ENCODE results near the gene MSH2. TPM values are rescaled to one million over a fixed set of nuclear protein-coding genes. Genes with fewer than 3 reads are reported as not detected.

MSH2 gene
- total RNA-seq, 1 experiment from 2014 or later: 8.7 TPM

DNA sequence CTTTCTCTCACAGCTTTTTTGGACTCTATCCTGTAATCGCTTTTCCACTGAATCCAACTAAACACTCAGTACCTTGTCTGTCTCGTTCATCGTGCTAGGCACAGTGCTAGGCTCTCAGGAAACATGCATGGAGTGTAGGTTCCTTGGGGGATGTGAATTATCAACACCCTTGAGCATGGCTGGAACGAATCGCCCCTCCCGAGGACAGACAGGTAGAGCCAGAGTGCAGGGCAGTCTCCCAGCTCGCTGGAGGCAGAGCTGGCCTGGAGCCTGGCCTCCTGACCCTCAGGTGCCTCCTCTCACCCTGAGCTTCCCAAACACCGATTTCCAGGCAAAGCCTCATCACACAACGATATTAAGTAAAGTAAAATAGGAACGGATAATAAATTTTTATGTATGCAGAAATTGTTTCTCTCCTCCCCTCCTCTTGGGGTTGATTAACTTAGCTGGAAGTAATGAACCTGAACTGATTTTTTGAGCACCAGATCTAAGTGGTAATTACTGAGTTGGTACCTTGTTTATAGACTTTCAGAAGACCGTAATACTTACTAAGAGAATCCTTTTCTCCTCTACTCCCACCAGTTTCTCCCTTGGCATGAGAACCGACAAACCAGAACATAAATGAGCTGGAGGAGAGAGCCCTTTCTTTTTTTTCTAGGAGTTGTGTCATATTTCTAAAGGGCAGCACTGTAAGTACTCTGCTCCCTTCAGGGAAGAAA is 90.5 kb downstream of the MSH2 start:
- H3K4me3 Mint-ChIP-seq (ENCODE audit: unreplicated experiment): no peak overlapping the region
- intact Hi-C loops (cut with micrococcal nuclease): no loop called here
- no peaks in the 10 kb centered on the region for H3K27me3 Mint-ChIP-seq (ENCODE audit: insufficient read depth, unreplicated experiment)
- H3K4me1 Mint-ChIP-seq (ENCODE audit: insufficient read depth, unreplicated experiment): peaks cover 17% of the 10 kb centered on the region
- no TSS peak for BruUV-seq (replicated peaks)
- peaks cover 15% of the 10 kb centered on the region for H3K9me3 Mint-ChIP-seq (ENCODE audit: unreplicated experiment)
- no peaks in the 10 kb centered on the region for H3K36me3 Mint-ChIP-seq (ENCODE audit: insufficient read depth, unreplicated experiment)
- POLR2A ChIA-PET: no interaction called here
- DNase-seq (ENCODE audit: unreplicated experiment): no peak
- no peak overlapping the region for H3K27ac Mint-ChIP-seq (ENCODE audit: low read depth, unreplicated experiment)
- CTCF ChIA-PET: no interaction called here
- no peak for TF ChIP-seq CTCF (IDR thresholded peaks at IDR 0.05; ENCODE audit: unreplicated experiment)

GRCh38 chr2:47494267-47495130 is 91.5 kb downstream of the MSH2 start:
- CTCF ChIA-PET: interaction anchor here (1.1 to 1.3 kb wide), 2 partner anchors 57 to 58 kb away, joined by 3 to 4 read pairs; no protein-coding TSS in a partner anchor
- Mint-ChIP-seq H3K4me3 (ENCODE audit: unreplicated experiment) (no peak overlapping the region), H3K4me1 (ENCODE audit: insufficient read depth, unreplicated experiment) (peaks cover 10% of the 10 kb centered on the region), H3K27me3 (ENCODE audit: insufficient read depth, unreplicated experiment) (no peaks in the 10 kb centered on the region), H3K27ac (ENCODE audit: low read depth, unreplicated experiment) (no peak overlapping the region), H3K36me3 (ENCODE audit: insufficient read depth, unreplicated experiment) (peaks cover 5% of the 10 kb centered on the region), H3K9me3 (ENCODE audit: unreplicated experiment) (peaks cover 16% of the 10 kb centered on the region)
- no peak for DNase-seq (ENCODE audit: unreplicated experiment)
- intact Hi-C loops (cut with micrococcal nuclease): no loop called here
- POLR2A ChIA-PET: no interaction called here
- BruUV-seq (replicated peaks): no TSS peak
- TF ChIP-seq CTCF (IDR thresholded peaks at IDR 0.05; ENCODE audit: unreplicated experiment): no peak

DNA sequence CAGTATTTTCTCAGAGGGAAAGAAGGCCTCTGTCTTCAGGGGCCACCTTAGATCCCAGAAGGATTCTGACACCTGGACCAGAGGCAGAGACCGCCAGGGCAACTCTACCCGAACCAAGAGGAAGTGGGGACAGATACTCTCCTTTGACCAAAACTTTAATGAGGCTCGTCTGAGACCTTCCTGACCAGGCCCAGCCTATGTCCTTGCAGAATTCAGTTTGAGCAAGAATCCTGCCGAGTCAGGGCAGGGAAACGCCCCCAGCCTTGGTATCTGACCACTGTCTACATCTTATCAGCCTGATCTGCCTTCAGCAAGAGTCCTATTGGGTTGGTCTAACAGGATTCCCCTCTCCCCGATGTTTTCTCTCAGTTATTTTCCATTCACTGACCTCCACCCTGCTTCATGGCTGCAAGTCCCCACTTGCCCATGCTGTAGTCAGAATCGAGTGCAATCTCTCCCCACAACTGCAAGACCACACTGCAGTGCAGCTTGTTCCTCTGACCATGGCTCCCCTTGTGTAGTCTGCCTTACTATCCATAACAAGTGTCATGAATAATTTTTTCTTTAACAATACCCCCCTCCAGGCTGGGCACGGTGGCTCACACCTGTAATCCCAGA is 95.0 kb downstream of the MSH2 start:
- ChIA-PET CTCF (interaction anchor here (0.5 kb wide), 1 partner anchor 33 kb away, joined by 3 read pairs; no protein-coding TSS in a partner anchor), POLR2A (no interaction called here)
- Mint-ChIP-seq H3K27me3 (ENCODE audit: insufficient read depth, unreplicated experiment) (no peaks in the 10 kb centered on the region), H3K36me3 (ENCODE audit: insufficient read depth, unreplicated experiment) (peaks cover 5% of the 10 kb centered on the region), H3K27ac (ENCODE audit: low read depth, unreplicated experiment) (no peak overlapping the region), H3K9me3 (ENCODE audit: unreplicated experiment) (peaks cover 13% of the 10 kb centered on the region), H3K4me3 (ENCODE audit: unreplicated experiment) (no peak overlapping the region), H3K4me1 (ENCODE audit: insufficient read depth, unreplicated experiment) (peaks cover 5% of the 10 kb centered on the region)
- no peak for DNase-seq (ENCODE audit: unreplicated experiment)
- TF ChIP-seq CTCF (IDR thresholded peaks at IDR 0.05; ENCODE audit: unreplicated experiment): no peak
- intact Hi-C loops (cut with micrococcal nuclease): no loop called here
- no TSS peak for BruUV-seq (replicated peaks)

GRCh38 chr2:47499093-47499492 is 96.1 kb downstream of the MSH2 start:
- no TSS peak for BruUV-seq (replicated peaks)
- intact Hi-C loops (cut with micrococcal nuclease): no loop called here
- no peak for TF ChIP-seq CTCF (IDR thresholded peaks at IDR 0.05; ENCODE audit: unreplicated experiment)
- Mint-ChIP-seq H3K4me3 (ENCODE audit: unreplicated experiment) (no peak overlapping the region), H3K27ac (ENCODE audit: low read depth, unreplicated experiment) (no peak overlapping the region), H3K9me3 (ENCODE audit: unreplicated experiment) (peaks cover 7% of the 10 kb centered on the region), H3K27me3 (ENCODE audit: insufficient read depth, unreplicated experiment) (no peaks in the 10 kb centered on the region), H3K36me3 (ENCODE audit: insufficient read depth, unreplicated experiment) (peaks cover 5% of the 10 kb centered on the region), H3K4me1 (ENCODE audit: insufficient read depth, unreplicated experiment) (peaks cover 5% of the 10 kb centered on the region)
- ChIA-PET POLR2A (no interaction called here), CTCF (no interaction called here)
- no peak for DNase-seq (ENCODE audit: unreplicated experiment)

Data from MCF 10A (cell line).